KMS-11 (cell line): ENCODE measurements around the gene HLA-DPA1.

Experiments
- H2AFZ ChIP-seq: fragments of 200-600 bp; sonication (generic); 2 replicates; pipeline ENCODE4 v1.6.1; 2016; ENCODE audit warnings: antibody characterized with exemption, mixed run types, low read depth
- H3K27ac ChIP-seq: fragments of 200-600 bp; sonication (generic); 2 replicates; pipeline ENCODE4 v1.6.1; 2016; ENCODE audit warnings: mild to moderate bottlenecking, mixed run types
- H3K27me3 ChIP-seq: fragments of 200-600 bp; sonication (generic); 2 replicates; pipeline ENCODE4 v1.6.1; 2017; ENCODE audit warnings: mild to moderate bottlenecking, low read depth, mixed run types, moderate library complexity; ENCODE audit not compliant: insufficient read depth
- H3K36me3 ChIP-seq: fragments of 200-600 bp; sonication (generic); 2 replicates; pipeline ENCODE4 v1.6.1; 2017; ENCODE audit warnings: mild to moderate bottlenecking, mixed run types; ENCODE audit not compliant: insufficient read depth
- H3K4me1 ChIP-seq: fragments of 200-600 bp; sonication (generic); 2 replicates; pipeline ENCODE4 v1.6.1; 2016; ENCODE audit warnings: mild to moderate bottlenecking, low read depth, mixed run types; ENCODE audit not compliant: poor library complexity, severe bottlenecking
- H3K4me2 ChIP-seq: fragments of 200-600 bp; sonication (generic); 2 replicates; pipeline ENCODE4 v1.7.0; 2016; ENCODE audit warnings: mild to moderate bottlenecking, mixed run types
- H3K4me3 ChIP-seq: fragments of 200-600 bp; sonication (generic); IDR thresholded peaks from 2 replicates; pipeline ENCODE4 v1.6.1; 2017; ENCODE audit warnings: low read depth, low read length, mixed read lengths; ENCODE audit not compliant: insufficient read depth
- H3K79me2 ChIP-seq: fragments of 200-600 bp; sonication (generic); 2 replicates; pipeline ENCODE4 v1.6.1; 2016; ENCODE audit warnings: low read depth, mixed run types; ENCODE audit not compliant: insufficient read depth
- H3K9ac ChIP-seq: fragments of 200-600 bp; sonication (generic); 2 replicates; pipeline ENCODE4 v1.6.1; 2016; ENCODE audit warnings: mild to moderate bottlenecking, mixed run types
- H4K20me1 ChIP-seq: fragments of 200-600 bp; sonication (generic); 2 replicates; pipeline ENCODE4 v1.6.1; 2016; ENCODE audit warnings: mild to moderate bottlenecking, mixed run types; ENCODE audit not compliant: insufficient read depth
- TF ChIP-seq, protein P1 (sequence below): fragments of 200-600 bp; sonication (generic); conservative IDR thresholded peaks from 2 replicates; pipeline ENCODE4 v1.6.1; 2017; ENCODE audit warnings: low read depth, mild to moderate bottlenecking, antibody characterized with exemption, low read length, moderate library complexity, mixed read lengths

Gene HLA-DPA1

DNA sequence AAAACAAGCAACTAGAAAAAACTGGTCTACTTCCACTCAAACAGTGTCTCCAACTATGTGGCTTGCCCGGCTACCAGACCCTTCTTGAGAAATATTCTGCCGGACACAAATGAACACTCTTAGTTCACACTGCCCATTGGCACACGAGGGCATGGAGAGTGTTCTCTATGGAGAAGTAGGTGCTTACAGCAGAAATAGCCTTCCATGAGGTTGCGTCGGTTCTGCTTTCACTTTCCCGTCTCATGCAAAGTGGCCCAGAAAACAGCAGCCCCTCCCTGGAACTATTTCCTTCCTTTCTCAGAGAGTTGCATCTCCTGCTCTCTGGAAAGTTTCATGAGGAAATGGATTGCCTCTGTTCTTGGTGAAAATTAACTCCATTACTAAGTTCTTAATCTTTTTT lies 54.5 kb downstream of the HLA-DPA1 start:
- Histone ChIP-seq H2AFZ (peak overlapping the region; percentile 16; the same call in 1 of the 2 replicates), H3K27ac (no peak overlapping the region), H3K4me2 (0 out of 2 replicates have a peak overlapping the region, but pooled peaks have one; percentile 27), H4K20me1 (no peaks in the 10 kb centered on the region), H3K79me2 (no peaks in the 10 kb centered on the region), H3K36me3 (no peaks in the 10 kb centered on the region), H3K27me3 (no peaks in the 10 kb centered on the region), H3K4me3 (no peak overlapping the region), H3K9ac (no peak overlapping the region), H3K4me1 (no peaks in the 10 kb centered on the region)
- TF ChIP-seq, protein P1, sequence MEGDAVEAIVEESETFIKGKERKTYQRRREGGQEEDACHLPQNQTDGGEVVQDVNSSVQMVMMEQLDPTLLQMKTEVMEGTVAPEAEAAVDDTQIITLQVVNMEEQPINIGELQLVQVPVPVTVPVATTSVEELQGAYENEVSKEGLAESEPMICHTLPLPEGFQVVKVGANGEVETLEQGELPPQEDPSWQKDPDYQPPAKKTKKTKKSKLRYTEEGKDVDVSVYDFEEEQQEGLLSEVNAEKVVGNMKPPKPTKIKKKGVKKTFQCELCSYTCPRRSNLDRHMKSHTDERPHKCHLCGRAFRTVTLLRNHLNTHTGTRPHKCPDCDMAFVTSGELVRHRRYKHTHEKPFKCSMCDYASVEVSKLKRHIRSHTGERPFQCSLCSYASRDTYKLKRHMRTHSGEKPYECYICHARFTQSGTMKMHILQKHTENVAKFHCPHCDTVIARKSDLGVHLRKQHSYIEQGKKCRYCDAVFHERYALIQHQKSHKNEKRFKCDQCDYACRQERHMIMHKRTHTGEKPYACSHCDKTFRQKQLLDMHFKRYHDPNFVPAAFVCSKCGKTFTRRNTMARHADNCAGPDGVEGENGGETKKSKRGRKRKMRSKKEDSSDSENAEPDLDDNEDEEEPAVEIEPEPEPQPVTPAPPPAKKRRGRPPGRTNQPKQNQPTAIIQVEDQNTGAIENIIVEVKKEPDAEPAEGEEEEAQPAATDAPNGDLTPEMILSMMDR: no peak

DNA sequence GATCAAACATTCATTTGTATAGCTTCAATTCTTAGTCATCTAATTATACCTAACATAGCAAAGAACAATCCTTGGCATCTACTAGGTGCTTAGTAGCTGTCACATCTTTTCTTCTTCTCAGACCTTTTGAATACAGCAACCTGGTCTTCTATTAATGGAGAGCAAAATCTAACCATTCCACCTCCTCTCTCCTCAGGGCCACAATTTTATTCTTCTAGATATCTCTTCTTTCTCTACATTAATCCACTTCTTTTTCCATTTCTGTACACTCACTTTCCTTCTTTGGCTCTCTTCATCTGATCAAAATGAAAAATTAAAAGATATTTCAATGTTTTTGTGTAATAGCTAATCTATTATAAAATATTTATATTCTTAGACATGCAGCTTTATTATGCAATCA lies 55.0 kb downstream of the HLA-DPA1 start:
- Histone ChIP-seq H3K27me3 (no peaks in the 10 kb centered on the region), H3K9ac (no peak overlapping the region), H3K4me1 (no peaks in the 10 kb centered on the region), H4K20me1 (no peaks in the 10 kb centered on the region), H3K79me2 (no peaks in the 10 kb centered on the region), H3K36me3 (no peaks in the 10 kb centered on the region), H3K27ac (no peak overlapping the region), H3K4me3 (no peak overlapping the region), H3K4me2 (0 out of 2 replicates have a peak overlapping the region, but pooled peaks have one; percentile 27), H2AFZ (no peak overlapping the region)
- TF ChIP-seq, protein P1: no peak

DNA sequence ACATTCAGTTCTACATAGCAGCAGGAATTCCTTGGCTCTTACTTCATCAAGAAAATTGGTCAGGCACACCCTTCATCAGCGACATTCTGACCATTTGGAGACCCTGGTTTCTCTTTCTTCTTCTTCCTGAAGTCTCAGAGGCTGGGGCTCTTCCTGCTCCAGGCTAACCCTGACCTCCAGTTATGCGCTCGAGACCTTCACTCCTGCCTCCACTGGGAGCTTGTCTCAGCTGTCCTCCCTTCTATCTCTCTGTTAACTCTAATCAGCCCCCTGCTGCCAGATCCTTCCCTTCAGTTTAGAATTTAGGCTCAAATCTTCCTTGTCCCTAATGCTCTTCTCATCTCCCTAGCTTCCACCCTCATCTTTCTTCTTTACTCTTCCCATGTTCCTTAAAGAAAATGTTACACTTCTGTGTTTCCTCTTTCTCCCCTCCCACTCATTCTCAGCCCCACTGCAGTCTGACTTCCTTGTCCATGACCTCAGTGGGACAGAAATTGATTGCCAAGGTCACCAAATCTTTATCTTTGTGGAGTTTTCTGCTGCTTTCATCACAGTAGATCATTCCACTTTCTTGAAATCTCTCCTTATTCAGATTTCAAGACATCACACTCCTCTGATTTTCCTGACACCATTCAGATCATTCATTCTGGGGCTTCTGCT lies 55.6 kb downstream of the HLA-DPA1 start:
- Histone ChIP-seq H3K4me2 (no peak overlapping the region), H3K27me3 (no peaks in the 10 kb centered on the region), H3K4me1 (no peaks in the 10 kb centered on the region), H3K79me2 (no peaks in the 10 kb centered on the region), H4K20me1 (no peaks in the 10 kb centered on the region), H3K27ac (no peak overlapping the region), H3K36me3 (no peaks in the 10 kb centered on the region), H3K4me3 (no peak overlapping the region), H2AFZ (0 out of 2 replicates have a peak overlapping the region, but pooled peaks have one; percentile 2), H3K9ac (no peak overlapping the region)
- TF ChIP-seq, protein P1: no peak

DNA sequence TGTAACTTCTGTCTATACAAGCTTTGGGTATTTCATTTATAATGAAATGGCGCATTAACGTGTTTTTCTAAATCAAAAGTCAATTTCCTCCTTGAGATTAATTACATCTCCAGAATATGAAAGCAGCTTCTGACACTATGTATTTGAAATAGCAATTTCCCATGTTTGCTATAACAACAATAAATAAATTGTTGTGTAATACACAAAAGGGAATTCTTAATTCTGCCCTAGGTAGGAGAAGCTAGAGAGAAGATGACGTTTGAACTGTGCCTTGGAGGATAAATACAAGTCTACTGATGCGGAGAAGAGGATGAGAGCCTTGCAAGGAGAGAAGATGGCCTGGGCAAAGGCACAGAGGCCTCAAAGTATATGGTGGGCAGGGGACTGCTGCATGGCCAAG lies 56.4 kb downstream of the HLA-DPA1 start:
- Histone ChIP-seq H3K4me1 (no peaks in the 10 kb centered on the region), H3K79me2 (no peaks in the 10 kb centered on the region), H3K27me3 (no peaks in the 10 kb centered on the region), H3K4me2 (no peak overlapping the region), H4K20me1 (no peaks in the 10 kb centered on the region), H3K4me3 (no peak overlapping the region), H3K27ac (no peak overlapping the region), H3K9ac (no peak overlapping the region), H2AFZ (no peak overlapping the region), H3K36me3 (no peaks in the 10 kb centered on the region)
- TF ChIP-seq, protein P1: no peak
